GM12878 (cell line): ENCODE data around the gene BRD1. TPM values are rescaled to one million over a fixed set of nuclear protein-coding genes. Genes with fewer than 3 reads are reported as not detected.

ENCODE experiments used
- ATAC-seq: fragments of 200-7000 bp; cut with Tn5 transposase; 3 replicates; pipeline ENCODE4 v1.9.1; 2020; ENCODE audit warnings: mild to moderate bottlenecking, moderate library complexity
- BruUV-seq: library from RNA; stranded (reverse); fragments of 400-500 nt; replicated peaks from 2 replicates; lab custom pipeline; 2021; lab: Mats Ljungman, UMichigan
- CTCF ChIA-PET: fragments of 300-600 bp; sonication (Branson Sonifier 250); formaldehyde crosslinking; extraction: SDS; loops from one replicate; lab custom pipeline; 2021; ENCODE audit warnings: inconsistent platforms; lab: Yijun Ruan, JAX
- POLR2A ChIA-PET: fragments of 350-600 bp; formaldehyde crosslinking; extraction: SDS; loops from one replicate; lab custom pipeline; 2021; ENCODE audit warnings: inconsistent platforms; lab: Charles Lee
- RAD21 ChIA-PET: fragments of 300-600 bp; sonication (Branson Sonifier 250); formaldehyde crosslinking; loops from one replicate; lab custom pipeline; 2023; ENCODE audit warnings: antibody characterized with exemption; ENCODE audit not compliant: unreplicated experiment; lab: Charles Lee
- SMC1A ChIA-PET: fragments of 300-600 bp; sonication (Branson Sonifier 250); formaldehyde crosslinking; loops from one replicate; lab custom pipeline; 2023; ENCODE audit not compliant: unreplicated experiment, uncharacterized antibody; lab: Charles Lee
- DNase-seq: peaks from one replicate; pipeline ENCODE4 v3.0.0-alpha.2; 2011; ENCODE audit warnings: low read depth, low spot score
- FAIRE-seq: peaks from 3 replicates; lab custom pipeline; 2011; peaks lifted over from hg19 to GRCh38; lab: Jason Lieb, UNC
- H2AFZ ChIP-seq: 2 replicates; pipeline ENCODE4 v1.6.0; 2011; ENCODE audit warnings: low read depth, low read length, control low read depth; ENCODE audit not compliant: control insufficient read depth
- H3K27ac ChIP-seq: 2 replicates; pipeline ENCODE4 v1.5.1; 2011; ENCODE audit warnings: control low read depth; ENCODE audit not compliant: control insufficient read depth, insufficient read depth
- H3K27me3 ChIP-seq, 2 experiments: replicated peaks in 1 of 2; 2 replicates each; pipeline versions ENCODE4 v1.6.0 to v1.6.1; 2011; ENCODE audit warnings: low read length in 1 of 2; ENCODE audit not compliant: control insufficient read depth in 2 of 2, insufficient read depth in 2 of 2
- H3K36me3 ChIP-seq, 2 experiments: 2 replicates each; pipeline ENCODE4 v1.5.1; 2011; ENCODE audit warnings: low read length in 1 of 2; ENCODE audit not compliant: control insufficient read depth in 2 of 2, insufficient read depth in 2 of 2
- H3K4me1 ChIP-seq: 2 replicates; pipeline ENCODE4 v1.6.1; 2011; ENCODE audit warnings: mild to moderate bottlenecking, low read length, moderate library complexity, mixed read lengths; ENCODE audit not compliant: control insufficient read depth, insufficient read depth
- H3K4me2 ChIP-seq: 2 replicates; pipeline ENCODE4 v1.6.0; 2011; ENCODE audit warnings: control low read depth; ENCODE audit not compliant: control insufficient read depth, insufficient read depth
- H3K4me3 ChIP-seq: fragments of 200-600 bp; sonication (generic); 2 replicates; pipeline ENCODE4 v1.5.1; 2016
- H3K79me2 ChIP-seq: 2 replicates; pipeline ENCODE4 v1.6.0; 2011; ENCODE audit warnings: low read length; ENCODE audit not compliant: control insufficient read depth, insufficient read depth
- H3K9ac ChIP-seq: 2 replicates; pipeline ENCODE4 v1.8.0; 2011; ENCODE audit warnings: low read length, control low read depth, mixed read lengths; ENCODE audit not compliant: control insufficient read depth, insufficient read depth
- H3K9me3 ChIP-seq: replicated peaks from 3 replicates; pipeline ENCODE4 v1.5.1; 2011; ENCODE audit warnings: mild to moderate bottlenecking, low read length; ENCODE audit not compliant: control insufficient read depth, insufficient read depth
- H4K20me1 ChIP-seq: 2 replicates; pipeline ENCODE4 v1.6.0; 2011; ENCODE audit not compliant: control insufficient read depth, insufficient read depth
- BACH1 ChIP-seq: fragments of 450-650 bp; IDR thresholded peaks from 2 replicates; pipeline ENCODE4 v1.6.1; 2017; ENCODE audit warnings: mild to moderate bottlenecking, borderline replicate concordance
- BMI1 ChIP-seq: fragments of 450-650 bp; IDR thresholded peaks from 2 replicates; pipeline ENCODE4 v1.6.1; 2016; ENCODE audit warnings: mild to moderate bottlenecking, moderate library complexity, borderline replicate concordance
- GABPA ChIP-seq: IDR thresholded peaks from 2 replicates; pipeline ENCODE4 v1.6.1; 2014; ENCODE audit warnings: antibody characterized with exemption, low read depth, mild to moderate bottlenecking, inconsistent platforms
- GATAD2B ChIP-seq: fragments of 450-650 bp; conservative IDR thresholded peaks from 2 replicates; pipeline ENCODE4 v1.6.1; 2017; ENCODE audit warnings: low read depth, mild to moderate bottlenecking, moderate library complexity
- HSF1 ChIP-seq: fragments of 150-350 bp; IDR thresholded peaks from 2 replicates; pipeline ENCODE4 v1.6.1; 2014; ENCODE audit warnings: mild to moderate bottlenecking, low read depth, low read length
- IKZF2 ChIP-seq, 2 experiments: fragments of 450-650 bp; IDR thresholded peaks; 2 replicates each; pipeline ENCODE4 v1.6.1; 2017; ENCODE audit warnings: mild to moderate bottlenecking in 2 of 2, moderate library complexity in 2 of 2
- MYC ChIP-seq: IDR thresholded peaks from 2 replicates; pipeline ENCODE4 v1.6.1; 2011; ENCODE audit warnings: mild to moderate bottlenecking, low read length, moderate library complexity, inconsistent platforms; ENCODE audit not compliant: insufficient read depth, insufficient replicate concordance, insufficient read length, severe bottlenecking
- NFYB ChIP-seq: IDR thresholded peaks from 2 replicates; pipeline ENCODE4 v1.6.1; 2011; ENCODE audit warnings: low read depth, mild to moderate bottlenecking, low read length, improper control_type of control experiment, moderate library complexity; ENCODE audit not compliant: insufficient read depth
- NR2C1 ChIP-seq: fragments of 450-650 bp; IDR thresholded peaks from 2 replicates; pipeline ENCODE4 v1.6.1; 2017; ENCODE audit warnings: antibody characterized with exemption, mild to moderate bottlenecking, moderate library complexity
- NR2F1 ChIP-seq: fragments of 450-650 bp; conservative IDR thresholded peaks from 2 replicates; pipeline ENCODE4 v1.6.1; 2017; ENCODE audit warnings: mild to moderate bottlenecking
- RBBP5 ChIP-seq: fragments of 200-600 bp; sonication (generic); conservative IDR thresholded peaks from 2 replicates; pipeline ENCODE4 v1.6.1; 2016
- RFX5 ChIP-seq: IDR thresholded peaks from 2 replicates; pipeline ENCODE4 v1.6.1; 2011; ENCODE audit warnings: low read depth, low read length, improper control_type of control experiment
- RUNX3 ChIP-seq: IDR thresholded peaks from 2 replicates; pipeline ENCODE4 v1.6.1; 2012; ENCODE audit warnings: low read length, inconsistent platforms
- SPI1 ChIP-seq: IDR thresholded peaks from 2 replicates; pipeline ENCODE4 v1.6.1; 2011; ENCODE audit warnings: low read depth, mild to moderate bottlenecking, low read length, moderate library complexity, borderline replicate concordance; ENCODE audit not compliant: insufficient read depth
- SRF ChIP-seq, 2 experiments: IDR thresholded peaks; 2 replicates each; pipeline ENCODE4 v1.6.1; 2011; ENCODE audit warnings: low read depth in 2 of 2, low read length in 2 of 2, mild to moderate bottlenecking in 1 of 2, moderate library complexity in 1 of 2
- SUZ12 ChIP-seq: fragments of 200-600 bp; sonication (generic); IDR thresholded peaks from one replicate; pipeline ENCODE4 v1.6.1; 2018; ENCODE audit warnings: antibody characterized with exemption, mild to moderate bottlenecking; ENCODE audit not compliant: unreplicated experiment
- WRNIP1 ChIP-seq: IDR thresholded peaks from 2 replicates; pipeline ENCODE4 v1.6.1; 2011; ENCODE audit warnings: low read depth, low read length, improper control_type of control experiment, borderline replicate concordance
- YBX1 ChIP-seq: fragments of 450-650 bp; IDR thresholded peaks from 2 replicates; pipeline ENCODE4 v1.6.1; 2016; ENCODE audit warnings: antibody characterized with exemption
- WGBS: methylation state at CpG from one replicate; pipeline ENCODE4 v1.1.6; 2016; ENCODE audit warnings: low lambda C conversion rate; ENCODE audit not compliant: insufficient replicate concordance, insufficient coverage; ENCODE audit errors: missing lambda C conversion rate; 5-methylcytosine and 5-hydroxymethylcytosine counted together
- in situ Hi-C: fragments of 300-500 bp; cut with MboI; formaldehyde crosslinking; loops from 9 replicates; pipeline ENCODE4 v1.14.3; 2018; ENCODE audit warnings: mixed read lengths
- intact Hi-C: fragments of 100-400 bp; cut with micrococcal nuclease; formaldehyde crosslinking; loops from one replicate; pipeline ENCODE4 v1.14.2; 2022; ENCODE audit not compliant: unreplicated experiment
- polyA plus RNA-seq, 11 experiments: library from polyadenylated mRNA; depleted of rRNA in 4 of 11; unstranded in 6 of 11; stranded (reverse) in 5 of 11; fragments of >200 nt; fragmentation: Nextera tagmentation in 4 of 11; fragmentation: Illumina TruSeq in 1 of 11; extraction: Ambion mirVana in 4 of 11; extraction: Trizol in 1 of 11; gene quantifications; 1 replicate in 1 of 11; 2 replicates in 10 of 11; pipeline versions ENCODE4 v1.2.1 to v1.2.3, GENCODE V29; 2011 to 2016; ENCODE audit warnings: inconsistent platforms in 2 of 11, missing spikeins in 2 of 11, low read depth in 1 of 11
- total RNA-seq, 4 experiments: library from RNA; depleted of rRNA in 3 of 4; stranded (reverse); fragments of >200 nt in 3 of 4; fragmentation: Illumina TruSeq in 1 of 4; extraction: Trizol in 1 of 4; gene quantifications; 2 replicates each; pipeline versions ENCODE4 v1.2.1 to v1.2.3, GENCODE V29; 2013 to 2021

BRD1 gene
- total and polyA plus RNA-seq, 10 of the 15 experiments (the other 5 are each of a cell fraction or from before 2014, with no cell fraction given): 0.90 to 26.4 (median 7.1) TPM

- TF ChIP-seq BACH1: no peak
- TF ChIP-seq RFX5: no peak
Observed at GRCh38 chr22:49749227-49749626, 78.4 kb downstream of the BRD1 start (continued).

GRCh38 chr22:49748514-49748913, 79.2 kb downstream of the BRD1 start:
- WGBS: 35% methylated on average over 5 of the region's 5 CpGs
- ChIA-PET RAD21 (no interaction called here), SMC1A (no interaction called here), CTCF (no interaction called here), POLR2A (no interaction called here)
- Histone ChIP-seq H3K4me2 (no peak overlapping the region), H3K9me3 (no peaks in the 10 kb centered on the region; the same call in 2 of the 3 replicates), H3K4me1 (no peaks in the 10 kb centered on the region), H3K4me3 (no peak overlapping the region), H4K20me1 (no peaks in the 10 kb centered on the region), H3K9ac (no peak overlapping the region), H3K36me3 (no peaks in the 10 kb centered on the region), H3K79me2 (no peaks in the 10 kb centered on the region), H2AFZ (no peak overlapping the region), H3K27ac (no peak overlapping the region), H3K27me3 (no peaks in the 10 kb centered on the region)
- intact Hi-C loops (no loop called here), in situ Hi-C loops (no loop called here)
- BruUV-seq: no TSS peak
- no peak for ATAC-seq
- TF ChIP-seq GATAD2B (no peak), GABPA (no peak), SPI1 (no peak), IKZF2 (IDR thresholded peaks at IDR 0.05) (no peak)
- no peak for DNase-seq
- FAIRE-seq: no peak

GRCh38 chr22:49747716-49748115, 80.0 kb downstream of the BRD1 start:
- no peaks in the 10 kb centered on the region for H4K20me1 ChIP-seq
- no peak overlapping the region for H3K27ac ChIP-seq
- ChIA-PET CTCF (no interaction called here), SMC1A (no interaction called here), RAD21 (no interaction called here), POLR2A (no interaction called here)
- DNase-seq (no peak), ATAC-seq (no peak), FAIRE-seq (no peak)
- intact Hi-C loops (no loop called here), in situ Hi-C loops (no loop called here)
- H3K9me3 ChIP-seq: no peaks in the 10 kb centered on the region; the same call in 2 of the 3 replicates
- H3K4me2 ChIP-seq: no peak overlapping the region
- WGBS: 13% methylated on average over 3 of the region's 3 CpGs
- no peak overlapping the region for H2AFZ ChIP-seq
- no peaks in the 10 kb centered on the region for H3K4me1 ChIP-seq
- no peaks in the 10 kb centered on the region for H3K79me2 ChIP-seq
- H3K9ac ChIP-seq: no peak overlapping the region
- H3K27me3 ChIP-seq: no peaks in the 10 kb centered on the region
- H3K36me3 ChIP-seq: no peaks in the 10 kb centered on the region
- no peak overlapping the region for H3K4me3 ChIP-seq
- no TSS peak for BruUV-seq
- no peak for TF ChIP-seq NFYB
- TF ChIP-seq NR2C1: no peak
- TF ChIP-seq BMI1: no peak
- TF ChIP-seq YBX1: no peak
- no peak for TF ChIP-seq RUNX3
- no peak for TF ChIP-seq RBBP5
- no peak for TF ChIP-seq WRNIP1
- no peak for TF ChIP-seq MYC
- TF ChIP-seq SRF (IDR thresholded peaks at IDR 0.05; ENCODE audit: low read depth in 2 of 2, low read length in 2 of 2): no peak
- no peak for TF ChIP-seq HSF1
- TF ChIP-seq SUZ12: no peak
- no peak for TF ChIP-seq NR2F1
